Measurements from ENCODE around the gene ADCY2. TPM values are rescaled to one million over a fixed set of nuclear protein-coding genes. Genes with fewer than 3 reads are reported as not detected.
"Not testable (repeated sequence)": the region's sequence is repeated elsewhere in the genome, so short reads cannot be mapped to it uniquely, and the experiment has no call there.

ADCY2 gene
- total RNA-seq, 4 donors from 2014 or later = 4.8 to 9.1 (median 5.7) TPM

DNA sequence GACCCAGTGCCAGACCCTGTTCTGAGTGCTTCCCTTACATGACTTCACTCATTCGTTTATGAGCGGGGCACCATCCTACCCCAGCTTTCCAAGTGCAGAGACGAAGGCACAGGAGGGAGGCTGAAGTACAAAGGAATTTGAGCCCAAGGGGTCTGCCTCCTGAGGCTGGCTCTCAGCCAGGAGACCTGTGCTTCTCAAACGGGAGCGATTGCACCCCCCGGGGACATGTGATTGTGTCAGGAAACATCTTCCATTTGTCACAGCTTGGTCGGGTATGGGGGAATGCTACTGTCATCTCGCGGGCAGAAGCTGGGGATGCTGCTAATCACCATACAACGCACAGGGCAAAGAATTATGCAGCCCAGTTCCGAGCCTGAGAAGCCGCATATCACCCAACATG, 23.9 kb downstream of the ADCY2 start:
- Histone ChIP-seq H3K4me3 (no peak overlapping the region), H3K9me3 (no peaks in the 10 kb centered on the region), H3K27me3 (no peaks in the 10 kb centered on the region), H3K4me1 (peaks cover 0 to 21% (median 12%) of the 10 kb centered on the region in 4 donors), H3K36me3 (peaks cover 0 to 7% (median 0%) of the 10 kb centered on the region in 4 donors), H3K27ac (replicated peaks in 1 of 4) (no peak overlapping the region)
- 53% methylated on average over 12 of the region's 12 CpGs for WGBS
- intact Hi-C loops (cut with DNase I) = no loop called here
- TF ChIP-seq EP300 (IDR thresholded peaks at IDR 0.05) (no peak), POLR2AphosphoS5 (IDR thresholded peaks at IDR 0.05) (no peak), POLR2A (IDR thresholded peaks at IDR 0.05; ENCODE audit: low read depth) (no peak)
- TF ChIP-seq, protein P1, sequence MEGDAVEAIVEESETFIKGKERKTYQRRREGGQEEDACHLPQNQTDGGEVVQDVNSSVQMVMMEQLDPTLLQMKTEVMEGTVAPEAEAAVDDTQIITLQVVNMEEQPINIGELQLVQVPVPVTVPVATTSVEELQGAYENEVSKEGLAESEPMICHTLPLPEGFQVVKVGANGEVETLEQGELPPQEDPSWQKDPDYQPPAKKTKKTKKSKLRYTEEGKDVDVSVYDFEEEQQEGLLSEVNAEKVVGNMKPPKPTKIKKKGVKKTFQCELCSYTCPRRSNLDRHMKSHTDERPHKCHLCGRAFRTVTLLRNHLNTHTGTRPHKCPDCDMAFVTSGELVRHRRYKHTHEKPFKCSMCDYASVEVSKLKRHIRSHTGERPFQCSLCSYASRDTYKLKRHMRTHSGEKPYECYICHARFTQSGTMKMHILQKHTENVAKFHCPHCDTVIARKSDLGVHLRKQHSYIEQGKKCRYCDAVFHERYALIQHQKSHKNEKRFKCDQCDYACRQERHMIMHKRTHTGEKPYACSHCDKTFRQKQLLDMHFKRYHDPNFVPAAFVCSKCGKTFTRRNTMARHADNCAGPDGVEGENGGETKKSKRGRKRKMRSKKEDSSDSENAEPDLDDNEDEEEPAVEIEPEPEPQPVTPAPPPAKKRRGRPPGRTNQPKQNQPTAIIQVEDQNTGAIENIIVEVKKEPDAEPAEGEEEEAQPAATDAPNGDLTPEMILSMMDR (IDR thresholded peaks at IDR 0.05) = no peak
- DNase-seq (ENCODE audit: extremely low spot score) = peak; percentile 89

DNA sequence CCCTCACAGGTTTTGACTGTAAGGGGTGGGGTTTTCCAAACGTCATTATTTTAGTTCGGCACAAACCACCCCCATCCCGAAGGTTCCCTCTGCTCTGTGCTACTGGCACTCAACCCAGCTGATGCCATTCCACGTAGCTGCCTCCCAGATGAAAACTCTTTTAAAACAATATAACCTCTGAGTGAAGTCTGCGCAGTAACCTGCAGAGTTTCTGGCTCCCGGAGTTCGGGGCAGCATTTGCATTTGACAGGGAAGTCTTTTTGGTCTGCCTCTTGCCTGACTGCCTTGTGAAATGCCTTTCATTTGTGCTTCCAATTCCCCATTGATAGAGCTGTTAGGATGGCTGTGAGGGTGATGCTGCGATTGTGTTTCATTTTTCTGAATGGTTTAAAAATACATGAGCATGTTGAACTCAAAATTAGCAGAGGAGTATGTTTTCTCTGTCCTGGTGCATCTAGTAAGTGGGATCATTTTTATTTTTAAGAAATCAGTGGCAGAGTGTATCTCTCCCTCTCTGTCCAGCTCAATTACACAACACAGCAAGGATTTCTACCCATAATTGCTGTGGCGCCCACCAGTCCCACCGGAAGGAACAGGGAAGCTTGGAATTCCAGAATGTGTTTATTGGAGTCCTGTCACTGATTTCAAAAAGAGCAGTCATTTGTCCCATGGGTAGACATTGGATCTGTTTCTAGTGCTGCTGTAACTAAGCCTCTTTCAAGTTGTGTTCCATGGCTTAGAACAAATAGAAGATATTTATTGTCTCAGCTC, 24.8 kb downstream of the ADCY2 start:
- Histone ChIP-seq H3K27me3 (no peaks in the 10 kb centered on the region), H3K4me1 (peaks cover 0 to 28% (median 13%) of the 10 kb centered on the region in 4 donors), H3K27ac (replicated peaks in 1 of 4) (no peak overlapping the region), H3K4me3 (no peak overlapping the region), H3K36me3 (peaks cover 0 to 7% (median 0%) of the 10 kb centered on the region in 4 donors), H3K9me3 (no peaks in the 10 kb centered on the region)
- WGBS = 36% methylated on average over 10 of the region's 10 CpGs
- DNase-seq (ENCODE audit: extremely low spot score) = peak; percentile 64
- intact Hi-C loops (cut with DNase I) = no loop called here
- TF ChIP-seq, protein P1 (IDR thresholded peaks at IDR 0.05) = no peak
- TF ChIP-seq POLR2AphosphoS5 (IDR thresholded peaks at IDR 0.05) (no peak), EP300 (IDR thresholded peaks at IDR 0.05) (no peak), POLR2A (IDR thresholded peaks at IDR 0.05; ENCODE audit: low read depth) (no peak)

DNA sequence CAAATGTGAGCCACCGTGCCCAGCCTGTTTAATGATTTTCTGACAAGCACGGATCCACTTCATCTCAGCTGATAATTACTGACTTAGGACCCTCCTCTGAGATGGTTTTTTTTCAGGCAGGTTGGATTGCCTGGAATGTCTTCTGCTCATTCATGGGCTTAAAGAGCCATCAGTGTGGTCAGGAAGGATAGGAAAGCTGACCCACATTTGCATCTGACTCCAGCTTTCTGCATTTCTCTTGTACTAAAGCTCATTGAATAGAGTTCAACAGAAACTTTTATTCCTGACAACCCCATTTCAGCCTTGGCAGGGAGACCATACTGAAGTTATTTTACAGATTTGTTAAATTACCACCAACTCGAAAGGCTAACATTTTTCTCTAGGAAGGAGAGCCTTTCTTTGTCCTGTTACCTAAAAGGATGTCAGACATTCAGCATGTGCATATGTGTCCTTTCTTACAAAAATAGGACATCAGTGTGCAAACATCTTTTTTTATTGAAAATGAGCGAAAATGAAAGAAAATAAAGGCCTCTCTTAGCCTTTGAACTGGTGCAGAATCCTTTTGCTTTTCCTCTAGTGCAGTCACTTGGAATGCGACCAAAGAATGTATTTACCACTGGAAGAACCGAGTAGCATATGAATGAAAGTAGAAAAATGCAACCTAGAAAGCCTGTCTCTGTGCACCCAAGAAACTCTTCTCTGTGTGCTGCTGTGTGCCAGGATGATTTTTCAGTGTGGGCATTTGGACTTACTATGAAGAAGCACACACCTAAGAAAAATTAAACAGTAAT, 26.6 kb downstream of the ADCY2 start:
- TF ChIP-seq EP300 (IDR thresholded peaks at IDR 0.05) = no peak
- no peak for TF ChIP-seq POLR2A (IDR thresholded peaks at IDR 0.05; ENCODE audit: low read depth)
- TF ChIP-seq, protein P1 (IDR thresholded peaks at IDR 0.05) = no peak
- TF ChIP-seq POLR2AphosphoS5 (IDR thresholded peaks at IDR 0.05) = no peak
- no peaks in the 10 kb centered on the region for H3K9me3 ChIP-seq

DNA sequence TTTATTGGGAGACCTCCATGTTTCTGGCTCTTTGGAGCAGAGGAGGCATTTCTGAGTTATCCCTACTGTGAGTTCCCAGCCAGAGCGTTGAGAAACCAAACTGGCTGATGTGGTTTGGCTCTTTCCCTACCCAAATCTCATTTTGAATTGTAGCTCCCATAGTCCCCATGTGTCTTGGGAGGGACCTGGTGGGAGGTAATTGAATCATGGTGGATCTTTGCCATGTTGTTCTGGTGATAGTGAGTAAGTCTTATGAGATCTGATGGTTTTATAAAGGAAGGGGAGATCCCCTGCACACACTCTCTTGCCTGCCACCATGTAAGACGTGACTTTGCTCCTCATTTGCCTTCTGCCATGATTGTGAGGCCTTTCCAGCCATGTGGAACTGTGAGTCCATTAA, 27.3 kb downstream of the ADCY2 start:
- H3K4me3 ChIP-seq; H3K27ac ChIP-seq (replicated peaks in 1 of 4); H3K27me3 ChIP-seq; intact Hi-C loops (cut with DNase I); H3K36me3 ChIP-seq; H3K9me3 ChIP-seq: not testable (repeated sequence)
- peak; percentile 42 for DNase-seq (ENCODE audit: extremely low spot score)
- 70% methylated on average over 2 of the region's 2 CpGs for WGBS
- peaks cover 0 to 34% (median 15%) of the 10 kb centered on the region in 4 donors for H3K4me1 ChIP-seq

More for the DNA sequence above, 26.6 kb downstream of the ADCY2 start:
- peaks cover 0 to 34% (median 15%) of the 10 kb centered on the region in 4 donors for H3K4me1 ChIP-seq
- no peaks in the 10 kb centered on the region for H3K27me3 ChIP-seq
- WGBS = 41% methylated on average over 6 of the region's 6 CpGs
- peaks cover 0 to 7% (median 0%) of the 10 kb centered on the region in 4 donors for H3K36me3 ChIP-seq
- H3K27ac ChIP-seq (replicated peaks in 1 of 4) = no peak overlapping the region
- intact Hi-C loops (cut with DNase I) = no loop called here
- peak; percentile 45 for DNase-seq (ENCODE audit: extremely low spot score)
- no peak overlapping the region for H3K4me3 ChIP-seq

DNA sequence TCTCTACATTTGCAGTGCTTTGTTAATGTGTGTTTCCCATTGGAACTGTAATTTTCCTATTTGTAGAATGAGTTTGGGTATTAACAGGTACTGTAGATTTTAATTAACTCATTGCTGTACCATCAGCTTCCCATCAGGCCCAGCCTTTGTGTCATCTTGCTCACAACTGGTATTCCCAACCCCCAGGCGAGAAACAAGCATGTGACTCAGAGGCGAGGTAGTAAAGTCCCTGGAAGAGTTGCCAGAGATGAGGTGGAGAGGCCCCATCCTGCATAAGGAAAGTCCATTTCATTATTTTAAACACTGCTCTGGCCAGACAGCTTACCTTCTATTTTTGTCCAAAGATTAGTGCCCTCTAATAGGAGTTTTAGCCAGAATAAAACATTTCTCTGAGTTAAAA, 29.9 kb downstream of the ADCY2 start:
- Histone ChIP-seq H3K27ac (replicated peaks in 1 of 4) (no peak overlapping the region), H3K9me3 (no peaks in the 10 kb centered on the region), H3K36me3 (no peaks in the 10 kb centered on the region), H3K4me3 (no peak overlapping the region), H3K27me3 (no peaks in the 10 kb centered on the region), H3K4me1 (peaks cover 0 to 27% (median 15%) of the 10 kb centered on the region in 4 donors)
- peak; percentile 62 for DNase-seq (ENCODE audit: extremely low spot score)
- TF ChIP-seq, protein P1 (IDR thresholded peaks at IDR 0.05) = no peak
- TF ChIP-seq POLR2A (IDR thresholded peaks at IDR 0.05; ENCODE audit: low read depth) (no peak), EP300 (IDR thresholded peaks at IDR 0.05) (no peak), POLR2AphosphoS5 (IDR thresholded peaks at IDR 0.05) (no peak)
- intact Hi-C loops (cut with DNase I) = no loop called here
- WGBS = 54% methylated on average over 2 of the region's 2 CpGs
